Stimulated activated CD4-positive, alpha-beta T cell treated with anti-CD3 and anti-CD28 coated beads, Interleukin-12 subunit alpha, Interleukin-12 subunit beta, amount 100 ng/mL, for 24 hours (primary cell): ENCODE measurements around the gene ADPRHL1.
"Not testable (repeated sequence)": the region's sequence is repeated elsewhere in the genome, so short reads cannot be mapped to it uniquely, and the experiment has no call there.

Experiments
- DNase-seq, 2 experiments: peaks; one replicate each; pipeline ENCODE4 v3.0.0-alpha.2; 2020; ENCODE audit warnings: low read depth in 2 of 2

Gene ADPRHL1

GRCh38 chr13:113479179-113479578 lies 25.9 kb upstream of the ADPRHL1 start:
- DNase-seq: no peak

GRCh38 chr13:113477724-113478123 lies 24.4 kb upstream of the ADPRHL1 start:
- DNase-seq: no peak

- DNase-seq: no peak
Measured at GRCh38 chr13:113476811-113477210, 23.5 kb upstream of the ADPRHL1 start.

- no peak for DNase-seq
Measured at GRCh38 chr13:113475911-113476310, 22.6 kb upstream of the ADPRHL1 start.

GRCh38 chr13:113475280-113475679 lies 22.0 kb upstream of the ADPRHL1 start:
- no peak for DNase-seq

GRCh38 chr13:113474179-113474578 lies 20.9 kb upstream of the ADPRHL1 start:
- no peak for DNase-seq

- DNase-seq: no peak
Measured at GRCh38 chr13:113472355-113473025, 19.2 kb upstream of the ADPRHL1 start.

GRCh38 chr13:113471844-113472243 lies 18.6 kb upstream of the ADPRHL1 start:
- no peak for DNase-seq

GRCh38 chr13:113470635-113471163 lies 17.4 kb upstream of the ADPRHL1 start:
- not testable (repeated sequence) for DNase-seq

- DNase-seq: no peak
Measured at GRCh38 chr13:113470073-113470472, 16.8 kb upstream of the ADPRHL1 start.

- no peak for DNase-seq
Measured at GRCh38 chr13:113469582-113469981, 16.3 kb upstream of the ADPRHL1 start.

- DNase-seq: no peak
Measured at GRCh38 chr13:113468472-113469201, 15.3 kb upstream of the ADPRHL1 start.

GRCh38 chr13:113468029-113468428 lies 14.7 kb upstream of the ADPRHL1 start:
- no peak for DNase-seq

- no peak for DNase-seq
Measured at GRCh38 chr13:113466383-113466782, 13.1 kb upstream of the ADPRHL1 start.

GRCh38 chr13:113465300-113465699 lies 12.0 kb upstream of the ADPRHL1 start:
- no peak for DNase-seq

- DNase-seq: no peak
Measured at GRCh38 chr13:113464476-113464875, 11.2 kb upstream of the ADPRHL1 start.

- DNase-seq: no peak
Measured at GRCh38 chr13:113461022-113461751, 7.9 kb upstream of the ADPRHL1 start.

GRCh38 chr13:113460599-113460998 lies 7.3 kb upstream of the ADPRHL1 start:
- DNase-seq: no peak

GRCh38 chr13:113460064-113460555 lies 6.8 kb upstream of the ADPRHL1 start:
- no peak for DNase-seq

- DNase-seq: no peak
Measured at GRCh38 chr13:113458253-113459065, 5.2 kb upstream of the ADPRHL1 start.

GRCh38 chr13:113457510-113457909 lies 4.2 kb upstream of the ADPRHL1 start:
- DNase-seq: no peak
